ENCODE results near the gene HMGB2.

DNA sequence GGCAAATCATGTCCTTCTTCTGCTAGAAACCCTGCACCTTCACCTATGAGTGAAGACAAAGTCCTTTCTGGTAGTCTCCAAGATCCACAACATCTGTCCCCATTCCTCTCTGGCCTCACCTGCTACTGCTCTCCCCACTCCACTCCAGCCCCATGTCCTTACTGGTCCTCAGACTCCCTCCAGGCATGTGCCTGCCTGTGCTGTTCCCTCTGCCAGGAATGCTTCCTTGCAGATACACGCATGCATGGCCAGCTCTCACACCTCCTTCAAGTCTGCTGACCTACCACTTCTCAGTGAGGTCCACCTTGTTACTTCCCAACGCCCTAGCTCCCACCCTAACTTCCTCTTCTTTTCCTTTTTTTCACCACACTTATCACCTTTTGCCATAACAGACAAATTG is 18.1 kb downstream of the HMGB2 start:
- TF ChIP-seq TAF1 (IDR thresholded peaks at IDR 0.05; ENCODE audit: borderline replicate concordance, insufficient read depth, low read length), result no peak
- no peak for TF ChIP-seq SIN3A (IDR thresholded peaks at IDR 0.05; ENCODE audit: borderline replicate concordance, insufficient read depth, low read length)
- TF ChIP-seq, protein P1, sequence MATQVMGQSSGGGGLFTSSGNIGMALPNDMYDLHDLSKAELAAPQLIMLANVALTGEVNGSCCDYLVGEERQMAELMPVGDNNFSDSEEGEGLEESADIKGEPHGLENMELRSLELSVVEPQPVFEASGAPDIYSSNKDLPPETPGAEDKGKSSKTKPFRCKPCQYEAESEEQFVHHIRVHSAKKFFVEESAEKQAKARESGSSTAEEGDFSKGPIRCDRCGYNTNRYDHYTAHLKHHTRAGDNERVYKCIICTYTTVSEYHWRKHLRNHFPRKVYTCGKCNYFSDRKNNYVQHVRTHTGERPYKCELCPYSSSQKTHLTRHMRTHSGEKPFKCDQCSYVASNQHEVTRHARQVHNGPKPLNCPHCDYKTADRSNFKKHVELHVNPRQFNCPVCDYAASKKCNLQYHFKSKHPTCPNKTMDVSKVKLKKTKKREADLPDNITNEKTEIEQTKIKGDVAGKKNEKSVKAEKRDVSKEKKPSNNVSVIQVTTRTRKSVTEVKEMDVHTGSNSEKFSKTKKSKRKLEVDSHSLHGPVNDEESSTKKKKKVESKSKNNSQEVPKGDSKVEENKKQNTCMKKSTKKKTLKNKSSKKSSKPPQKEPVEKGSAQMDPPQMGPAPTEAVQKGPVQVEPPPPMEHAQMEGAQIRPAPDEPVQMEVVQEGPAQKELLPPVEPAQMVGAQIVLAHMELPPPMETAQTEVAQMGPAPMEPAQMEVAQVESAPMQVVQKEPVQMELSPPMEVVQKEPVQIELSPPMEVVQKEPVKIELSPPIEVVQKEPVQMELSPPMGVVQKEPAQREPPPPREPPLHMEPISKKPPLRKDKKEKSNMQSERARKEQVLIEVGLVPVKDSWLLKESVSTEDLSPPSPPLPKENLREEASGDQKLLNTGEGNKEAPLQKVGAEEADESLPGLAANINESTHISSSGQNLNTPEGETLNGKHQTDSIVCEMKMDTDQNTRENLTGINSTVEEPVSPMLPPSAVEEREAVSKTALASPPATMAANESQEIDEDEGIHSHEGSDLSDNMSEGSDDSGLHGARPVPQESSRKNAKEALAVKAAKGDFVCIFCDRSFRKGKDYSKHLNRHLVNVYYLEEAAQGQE (IDR thresholded peaks at IDR 0.05; ENCODE audit: insufficient read depth in 1 of 2, low read depth in 2 of 2, low read length in 2 of 2), result no peak
- no peak for TF ChIP-seq POLR2AphosphoS5 (IDR thresholded peaks at IDR 0.05; ENCODE audit: low read depth, low read length)

Data from PFSK-1 (cell line).